Uterus (tissue), 4 donors: ENCODE measurements around the gene ARHGEF25. TPM values are rescaled to one million over a fixed set of nuclear protein-coding genes. Genes with fewer than 3 reads are reported as not detected.
"Not testable (repeated sequence)": the region's sequence is repeated elsewhere in the genome, so short reads cannot be mapped to it uniquely, and the experiment has no call there.

Experiments
- DNase-seq, 2 donors: peaks; one replicate each; pipeline ENCODE4 v3.0.0-alpha.2; 2019 to 2020
- H3K27ac ChIP-seq, 2 donors: fragments of 200-600 bp; sonication (generic); 1 replicate in 1 of 2; 2 replicates in 1 of 2; pipeline ENCODE4 v1.5.1; 2016 to 2018
- H3K27me3 ChIP-seq, 2 donors: fragments of 200-600 bp; sonication (generic); one replicate each; pipeline ENCODE4 v1.5.1; 2018 to 2019; ENCODE audit warnings: control low read depth in 1 of 2
- H3K36me3 ChIP-seq, 2 donors: fragments of 200-600 bp; sonication (generic); one replicate each; pipeline ENCODE4 v1.5.1; 2019; ENCODE audit warnings: control low read depth in 1 of 2
- H3K4me1 ChIP-seq, 2 donors: fragments of 200-600 bp; sonication (generic); one replicate each; pipeline ENCODE4 v1.5.1; 2018 to 2019; ENCODE audit warnings: control low read depth in 1 of 2
- H3K4me3 ChIP-seq, 2 donors: fragments of 200-600 bp; sonication (generic); 1 replicate in 1 of 2; 2 replicates in 1 of 2; pipeline ENCODE4 v1.5.1; 2018 to 2019; ENCODE audit warnings: mild to moderate bottlenecking in 1 of 2
- H3K9me3 ChIP-seq, 2 donors: fragments of 200-600 bp; sonication (generic); one replicate each; pipeline ENCODE4 v1.5.1; 2019; ENCODE audit warnings: control low read depth in 1 of 2
- POLR2A ChIP-seq, 2 donors: fragments of 450-650 bp; IDR thresholded peaks; one replicate each; pipeline ENCODE4 v1.6.1; 2016; ENCODE audit warnings: antibody characterized with exemption in 2 of 2, mild to moderate bottlenecking in 1 of 2, moderate library complexity in 1 of 2
- intact Hi-C: fragments of 100-400 bp; cut with DNase I; formaldehyde crosslinking; loops from one replicate; pipeline ENCODE4 v1.15.1; 2023; ENCODE audit warnings: low total_unique reads
- total RNA-seq, 4 donors: library from RNA; depleted of rRNA in 3 of 4; stranded (reverse); fragments of >200 nt in 3 of 4; gene quantifications; one replicate each; pipeline versions ENCODE4 v1.1.0 to v1.2.4, GENCODE V29; 2014 to 2023
- TF ChIP-seq, protein P1 (sequence below), 4 experiments: fragments of 200-600 bp in 2 of 4; fragments of 450-650 bp in 2 of 4; sonication (generic) in 2 of 4; IDR thresholded peaks; one replicate each; pipeline ENCODE4 v1.5.1; 2016 to 2019; ENCODE audit warnings: antibody characterized with exemption in 4 of 4, mild to moderate bottlenecking in 2 of 4, moderate library complexity in 1 of 4
- donor health status: DM: yes; HTN: yes; CAD: no.

ARHGEF25 gene
- total RNA-seq, 4 donors from 2014 or later, result 52.9 to 205 (median 85.6) TPM

DNA sequence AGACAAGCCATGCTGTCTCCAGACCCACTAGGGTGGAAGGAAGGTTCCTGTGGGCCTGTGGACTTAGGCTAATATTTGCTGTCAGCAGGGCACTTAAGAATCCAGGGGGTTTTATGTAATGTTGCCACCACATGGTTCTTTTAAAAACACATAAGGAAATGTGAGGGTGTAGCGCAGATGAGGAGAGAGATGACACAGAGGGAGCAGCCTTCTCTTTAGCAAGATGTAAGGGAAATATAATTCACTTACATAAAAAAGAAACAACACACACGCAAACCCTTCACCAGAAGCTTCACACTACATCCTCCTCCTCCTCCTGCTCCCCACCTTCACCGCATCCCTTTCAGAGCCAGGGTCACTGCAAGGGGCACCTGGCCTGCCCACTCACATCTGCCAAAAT is 25.1 kb upstream of the ARHGEF25 start:
- Histone ChIP-seq H3K27ac (no peak overlapping the region), H3K4me3 (no peak overlapping the region), H3K36me3 (no peaks in the 10 kb centered on the region), H3K27me3 (no peaks in the 10 kb centered on the region), H3K4me1 (no peaks in the 10 kb centered on the region), H3K9me3 (no peaks in the 10 kb centered on the region)
- intact Hi-C loops, result no loop called here
- DNase-seq, result no peak
- TF ChIP-seq POLR2A (IDR thresholded peaks at IDR 0.05), result no peak
- TF ChIP-seq, protein P1, sequence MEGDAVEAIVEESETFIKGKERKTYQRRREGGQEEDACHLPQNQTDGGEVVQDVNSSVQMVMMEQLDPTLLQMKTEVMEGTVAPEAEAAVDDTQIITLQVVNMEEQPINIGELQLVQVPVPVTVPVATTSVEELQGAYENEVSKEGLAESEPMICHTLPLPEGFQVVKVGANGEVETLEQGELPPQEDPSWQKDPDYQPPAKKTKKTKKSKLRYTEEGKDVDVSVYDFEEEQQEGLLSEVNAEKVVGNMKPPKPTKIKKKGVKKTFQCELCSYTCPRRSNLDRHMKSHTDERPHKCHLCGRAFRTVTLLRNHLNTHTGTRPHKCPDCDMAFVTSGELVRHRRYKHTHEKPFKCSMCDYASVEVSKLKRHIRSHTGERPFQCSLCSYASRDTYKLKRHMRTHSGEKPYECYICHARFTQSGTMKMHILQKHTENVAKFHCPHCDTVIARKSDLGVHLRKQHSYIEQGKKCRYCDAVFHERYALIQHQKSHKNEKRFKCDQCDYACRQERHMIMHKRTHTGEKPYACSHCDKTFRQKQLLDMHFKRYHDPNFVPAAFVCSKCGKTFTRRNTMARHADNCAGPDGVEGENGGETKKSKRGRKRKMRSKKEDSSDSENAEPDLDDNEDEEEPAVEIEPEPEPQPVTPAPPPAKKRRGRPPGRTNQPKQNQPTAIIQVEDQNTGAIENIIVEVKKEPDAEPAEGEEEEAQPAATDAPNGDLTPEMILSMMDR (IDR thresholded peaks at IDR 0.05), result no peak

DNA sequence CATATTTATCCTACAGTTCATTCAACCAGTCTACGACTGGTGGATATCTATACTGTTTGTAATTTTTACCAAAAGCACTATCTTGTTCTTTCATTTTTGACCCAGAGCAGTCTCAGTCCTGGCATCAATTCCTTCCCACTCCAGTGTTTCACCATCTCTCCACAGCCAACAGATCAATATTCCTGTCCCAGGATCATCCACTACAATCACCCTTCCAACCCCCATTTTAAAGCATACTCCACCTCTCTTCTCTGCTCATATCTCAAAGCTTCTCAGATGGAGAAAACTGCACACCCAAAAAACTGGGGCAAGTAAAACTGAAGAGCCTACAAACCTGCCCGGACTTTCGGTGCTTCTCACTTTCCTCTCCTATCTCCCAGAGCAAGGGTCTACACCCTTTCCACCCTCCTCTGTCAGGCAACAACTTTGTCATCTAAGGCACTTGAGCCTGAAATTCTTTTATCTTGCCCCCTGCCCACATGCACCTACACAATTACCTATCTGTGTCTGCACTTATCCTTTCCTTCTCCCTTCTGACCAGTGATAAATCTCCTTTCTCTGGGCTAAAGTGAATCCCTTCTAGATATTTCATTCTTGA is 24.3 kb upstream of the ARHGEF25 start:
- Histone ChIP-seq H3K36me3 (no peaks in the 10 kb centered on the region), H3K27me3 (no peaks in the 10 kb centered on the region), H3K27ac (no peak overlapping the region), H3K9me3 (no peaks in the 10 kb centered on the region), H3K4me1 (no peaks in the 10 kb centered on the region), H3K4me3 (no peak overlapping the region)
- DNase-seq, result no peak
- intact Hi-C loops, result no loop called here
- TF ChIP-seq, protein P1 (IDR thresholded peaks at IDR 0.05), result no peak
- no peak for TF ChIP-seq POLR2A (IDR thresholded peaks at IDR 0.05)

DNA sequence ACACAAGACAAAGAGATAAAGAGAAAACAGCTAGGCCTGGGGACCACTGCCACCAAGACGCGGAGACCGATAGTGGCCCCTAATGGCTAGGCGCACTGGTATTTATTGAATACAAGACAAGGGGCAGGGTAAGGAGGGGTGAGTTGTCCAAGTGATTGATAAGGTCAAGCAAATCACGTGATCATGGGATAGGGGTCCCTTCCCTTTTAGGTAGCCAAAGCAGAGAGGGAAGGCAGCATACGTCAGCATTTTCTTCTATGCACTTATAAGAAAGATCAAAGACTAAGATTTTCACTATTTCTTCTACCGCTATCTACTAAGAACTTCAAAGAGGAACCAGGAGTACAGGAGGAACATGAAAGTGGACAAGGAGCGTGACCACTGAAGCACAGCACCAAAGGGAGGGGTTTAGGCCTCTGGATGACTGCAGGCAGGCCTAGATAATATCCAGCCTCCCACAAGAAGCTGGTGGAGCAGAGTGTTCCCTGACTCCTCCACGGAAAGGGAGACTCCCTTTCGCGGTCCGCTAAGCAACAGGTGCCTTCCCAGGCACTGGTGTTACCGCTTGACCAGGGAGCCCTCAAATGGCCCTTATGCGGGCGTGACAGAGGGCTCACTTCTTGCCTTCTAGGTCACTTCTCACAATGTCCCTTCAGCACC is 22.2 kb upstream of the ARHGEF25 start:
- H3K27ac ChIP-seq, H3K4me1 ChIP-seq, H3K36me3 ChIP-seq, DNase-seq, H3K9me3 ChIP-seq, H3K27me3 ChIP-seq, intact Hi-C loops, H3K4me3 ChIP-seq: not testable (repeated sequence)

DNA sequence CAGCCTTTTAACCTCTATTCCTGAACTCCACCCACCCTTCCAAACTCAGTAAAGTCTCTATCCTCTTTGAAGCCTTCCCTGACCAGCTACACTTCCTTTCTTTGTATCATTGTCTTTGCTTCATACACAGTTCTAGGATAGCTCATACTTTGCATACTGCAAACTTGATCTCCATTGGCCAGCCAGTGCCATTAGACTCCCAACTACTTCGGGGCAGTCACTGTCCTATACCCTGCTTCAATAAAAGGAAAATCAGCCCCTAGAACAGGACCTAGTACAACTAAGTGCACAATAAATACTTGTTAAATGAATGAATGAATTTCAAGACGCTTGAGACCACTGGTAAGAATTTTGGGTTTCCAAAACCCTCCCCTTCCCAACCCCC is 20.8 kb upstream of the ARHGEF25 start:
- H3K27me3 ChIP-seq, result no peaks in the 10 kb centered on the region
- no peaks in the 10 kb centered on the region for H3K4me1 ChIP-seq
- H3K4me3 ChIP-seq, result peak overlapping the region; percentile 64 to 81
- TF ChIP-seq, protein P1 (IDR thresholded peaks at IDR 0.05), result no peak
- no peak for TF ChIP-seq POLR2A (IDR thresholded peaks at IDR 0.05)
- intact Hi-C loops, result no loop called here
- no peak for DNase-seq
- H3K27ac ChIP-seq, result peak overlapping the region; percentile 62 to 77
- H3K36me3 ChIP-seq, result no peaks in the 10 kb centered on the region
- no peaks in the 10 kb centered on the region for H3K9me3 ChIP-seq

DNA sequence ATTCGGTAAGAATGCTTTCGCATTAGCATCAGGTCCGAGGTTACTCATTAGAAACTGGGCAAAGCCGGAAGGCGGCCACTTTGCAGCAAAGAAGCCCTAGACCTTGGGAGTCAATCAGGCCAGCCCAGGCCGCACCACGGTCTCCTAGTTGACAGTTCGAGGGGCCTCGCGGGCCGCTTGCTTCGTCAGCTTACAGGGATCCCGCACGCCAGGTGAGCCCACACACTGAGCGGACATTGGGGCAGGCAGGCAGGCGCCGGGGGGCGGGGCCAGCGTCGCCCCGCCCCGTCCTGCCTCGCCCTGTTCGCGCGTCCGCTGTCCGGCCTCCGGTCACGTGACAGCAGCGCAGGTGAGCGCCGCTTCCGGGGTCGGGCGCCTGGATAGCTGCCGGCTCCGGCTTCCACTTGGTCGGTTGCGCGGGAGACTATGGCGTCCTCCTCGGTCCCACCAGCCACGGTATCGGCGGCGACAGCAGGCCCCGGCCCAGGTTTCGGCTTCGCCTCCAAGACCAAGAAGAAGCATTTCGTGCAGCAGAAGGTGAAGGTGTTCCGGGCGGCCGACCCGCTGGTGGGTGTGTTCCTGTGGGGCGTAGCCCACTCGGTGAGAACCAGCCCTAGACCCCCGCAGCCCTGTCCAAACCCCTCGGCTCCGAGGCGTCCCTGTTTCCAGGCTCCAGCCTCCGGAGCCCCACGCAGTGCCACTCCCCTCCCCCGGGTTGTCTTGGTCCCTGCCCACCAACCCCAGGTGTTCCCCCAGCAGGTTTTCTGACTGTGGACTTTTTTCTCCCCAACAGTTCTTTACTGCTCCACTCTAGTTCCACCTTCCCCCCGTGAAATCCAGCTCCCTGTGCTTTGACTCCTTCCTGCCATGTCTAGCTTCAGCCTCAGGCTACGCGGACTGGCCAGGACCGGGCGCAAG is 20.1 kb upstream of the ARHGEF25 start, which contains the start of gene PIP4K2C:
PIP4K2C (plus strand) TSS at position 329 of the 918 bp plus-strand sequence; CDS start at position 427, 98 bp downstream.
- TF ChIP-seq POLR2A (IDR thresholded peaks at IDR 0.05), result peak in 1 of 2 donors; percentile 62
- TF ChIP-seq, protein P1 (IDR thresholded peaks at IDR 0.05), result no peak
- H3K27me3 ChIP-seq, result no peaks in the 10 kb centered on the region
- H3K9me3 ChIP-seq, result no peaks in the 10 kb centered on the region
- intact Hi-C loops, result no loop called here
- H3K4me3 ChIP-seq, result peak within 1 kb of the TSS; percentile 64 to 81
- DNase-seq, result peak; percentile 72 to 79
- no peaks in the 10 kb centered on the region for H3K36me3 ChIP-seq
- H3K27ac ChIP-seq, result peak within 1 kb of the TSS; percentile 62 to 77
- H3K4me1 ChIP-seq, result no peaks in the 10 kb centered on the region
